Measurements from ENCODE around the gene TEN1. TPM values are rescaled to one million over a fixed set of nuclear protein-coding genes. Genes with fewer than 3 reads are reported as not detected.
A peak's percentile ranks its signal among the peaks of the same experiment; 100 is the strongest.

The TEN1 gene
- total and polyA plus RNA-seq, 4 donors, result 12.0 to 30.0 (median 16.5) TPM

DNA sequence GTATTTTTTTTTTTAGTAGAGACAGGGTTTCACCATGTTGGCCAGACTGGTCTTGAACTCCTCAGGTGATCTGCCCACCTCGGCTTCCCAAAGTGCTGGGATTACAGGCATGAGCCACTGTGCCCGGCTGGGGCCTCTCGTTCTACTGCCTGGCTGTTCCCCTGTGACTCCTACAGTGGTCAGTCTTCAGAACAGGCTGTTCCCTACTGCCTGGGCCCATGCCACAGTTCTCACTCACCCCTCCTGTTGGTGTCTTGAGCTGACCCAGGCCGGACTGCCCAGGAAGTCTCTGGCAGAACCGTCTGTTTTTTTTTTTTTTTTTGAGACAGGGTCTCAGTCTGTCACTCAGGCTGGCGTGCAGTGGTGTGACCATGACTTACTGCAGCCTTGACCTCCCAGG lies 24.9 kb downstream of the TEN1 start:
- 46% methylated on average over 6 of the region's 6 CpGs for WGBS
- Histone ChIP-seq H3K4me3 (ENCODE audit: low read depth in 1 of 3, low read length in 3 of 3) (no peak overlapping the region), H3K36me3 (ENCODE audit: control insufficient read depth in 4 of 4, insufficient read depth in 3 of 4, low read depth in 1 of 4, low read length in 3 of 4) (peaks cover 0 to 2% (median 0%) of the 10 kb centered on the region in 4 donors), H3K4me1 (ENCODE audit: control insufficient read depth in 4 of 4, insufficient read depth in 4 of 4, low read length in 3 of 4) (peaks cover 17 to 63% (median 47%) of the 10 kb centered on the region in 4 donors), H3K27me3 (ENCODE audit: control insufficient read depth in 4 of 4, insufficient read depth in 4 of 4, low read length in 3 of 4) (no peaks in the 10 kb centered on the region), H3K27ac (ENCODE audit: low read depth in 1 of 2, low read length in 2 of 2) (peak overlapping the region; percentile 65 to 89), H3K9ac (ENCODE audit: low read depth in 1 of 2, low read length in 2 of 2) (no peak overlapping the region), H3K9me3 (ENCODE audit: control insufficient read depth in 4 of 4, low read length in 3 of 4) (no peaks in the 10 kb centered on the region)
- DNase-seq (ENCODE audit: low spot score), result no peak
- TF ChIP-seq HNF4A (conservative IDR thresholded peaks at IDR 0.05), result no peak
- TF ChIP-seq FOXA1 (IDR thresholded peaks at IDR 0.05), result no peak
- TF ChIP-seq EGR1 (IDR thresholded peaks at IDR 0.05; ENCODE audit: low read depth in 2 of 2), result no peak
- no peak for TF ChIP-seq GABPA (IDR thresholded peaks at IDR 0.05 in 1 of 2, conservative IDR thresholded peaks at IDR 0.05 in 1 of 2)
- TF ChIP-seq, protein P1, sequence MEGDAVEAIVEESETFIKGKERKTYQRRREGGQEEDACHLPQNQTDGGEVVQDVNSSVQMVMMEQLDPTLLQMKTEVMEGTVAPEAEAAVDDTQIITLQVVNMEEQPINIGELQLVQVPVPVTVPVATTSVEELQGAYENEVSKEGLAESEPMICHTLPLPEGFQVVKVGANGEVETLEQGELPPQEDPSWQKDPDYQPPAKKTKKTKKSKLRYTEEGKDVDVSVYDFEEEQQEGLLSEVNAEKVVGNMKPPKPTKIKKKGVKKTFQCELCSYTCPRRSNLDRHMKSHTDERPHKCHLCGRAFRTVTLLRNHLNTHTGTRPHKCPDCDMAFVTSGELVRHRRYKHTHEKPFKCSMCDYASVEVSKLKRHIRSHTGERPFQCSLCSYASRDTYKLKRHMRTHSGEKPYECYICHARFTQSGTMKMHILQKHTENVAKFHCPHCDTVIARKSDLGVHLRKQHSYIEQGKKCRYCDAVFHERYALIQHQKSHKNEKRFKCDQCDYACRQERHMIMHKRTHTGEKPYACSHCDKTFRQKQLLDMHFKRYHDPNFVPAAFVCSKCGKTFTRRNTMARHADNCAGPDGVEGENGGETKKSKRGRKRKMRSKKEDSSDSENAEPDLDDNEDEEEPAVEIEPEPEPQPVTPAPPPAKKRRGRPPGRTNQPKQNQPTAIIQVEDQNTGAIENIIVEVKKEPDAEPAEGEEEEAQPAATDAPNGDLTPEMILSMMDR (IDR thresholded peaks at IDR 0.05; ENCODE audit: low read depth, low read length, missing input control), result no peak
- TF ChIP-seq SP1 (IDR thresholded peaks at IDR 0.05), result no peak
- TF ChIP-seq YY1 (IDR thresholded peaks at IDR 0.05), result no peak
- TF ChIP-seq, protein P2, sequence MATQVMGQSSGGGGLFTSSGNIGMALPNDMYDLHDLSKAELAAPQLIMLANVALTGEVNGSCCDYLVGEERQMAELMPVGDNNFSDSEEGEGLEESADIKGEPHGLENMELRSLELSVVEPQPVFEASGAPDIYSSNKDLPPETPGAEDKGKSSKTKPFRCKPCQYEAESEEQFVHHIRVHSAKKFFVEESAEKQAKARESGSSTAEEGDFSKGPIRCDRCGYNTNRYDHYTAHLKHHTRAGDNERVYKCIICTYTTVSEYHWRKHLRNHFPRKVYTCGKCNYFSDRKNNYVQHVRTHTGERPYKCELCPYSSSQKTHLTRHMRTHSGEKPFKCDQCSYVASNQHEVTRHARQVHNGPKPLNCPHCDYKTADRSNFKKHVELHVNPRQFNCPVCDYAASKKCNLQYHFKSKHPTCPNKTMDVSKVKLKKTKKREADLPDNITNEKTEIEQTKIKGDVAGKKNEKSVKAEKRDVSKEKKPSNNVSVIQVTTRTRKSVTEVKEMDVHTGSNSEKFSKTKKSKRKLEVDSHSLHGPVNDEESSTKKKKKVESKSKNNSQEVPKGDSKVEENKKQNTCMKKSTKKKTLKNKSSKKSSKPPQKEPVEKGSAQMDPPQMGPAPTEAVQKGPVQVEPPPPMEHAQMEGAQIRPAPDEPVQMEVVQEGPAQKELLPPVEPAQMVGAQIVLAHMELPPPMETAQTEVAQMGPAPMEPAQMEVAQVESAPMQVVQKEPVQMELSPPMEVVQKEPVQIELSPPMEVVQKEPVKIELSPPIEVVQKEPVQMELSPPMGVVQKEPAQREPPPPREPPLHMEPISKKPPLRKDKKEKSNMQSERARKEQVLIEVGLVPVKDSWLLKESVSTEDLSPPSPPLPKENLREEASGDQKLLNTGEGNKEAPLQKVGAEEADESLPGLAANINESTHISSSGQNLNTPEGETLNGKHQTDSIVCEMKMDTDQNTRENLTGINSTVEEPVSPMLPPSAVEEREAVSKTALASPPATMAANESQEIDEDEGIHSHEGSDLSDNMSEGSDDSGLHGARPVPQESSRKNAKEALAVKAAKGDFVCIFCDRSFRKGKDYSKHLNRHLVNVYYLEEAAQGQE (IDR thresholded peaks at IDR 0.05), result no peak
- TF ChIP-seq, protein P3, sequence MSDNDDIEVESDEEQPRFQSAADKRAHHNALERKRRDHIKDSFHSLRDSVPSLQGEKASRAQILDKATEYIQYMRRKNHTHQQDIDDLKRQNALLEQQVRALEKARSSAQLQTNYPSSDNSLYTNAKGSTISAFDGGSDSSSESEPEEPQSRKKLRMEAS (IDR thresholded peaks at IDR 0.05), result no peak
- TF ChIP-seq FOXA2 (IDR thresholded peaks at IDR 0.05), result no peak
- TF ChIP-seq NR2F2 (IDR thresholded peaks at IDR 0.05), result no peak
- TF ChIP-seq HNF4G (IDR thresholded peaks at IDR 0.05), result no peak
- no peak for TF ChIP-seq RAD21 (IDR thresholded peaks at IDR 0.05)

DNA sequence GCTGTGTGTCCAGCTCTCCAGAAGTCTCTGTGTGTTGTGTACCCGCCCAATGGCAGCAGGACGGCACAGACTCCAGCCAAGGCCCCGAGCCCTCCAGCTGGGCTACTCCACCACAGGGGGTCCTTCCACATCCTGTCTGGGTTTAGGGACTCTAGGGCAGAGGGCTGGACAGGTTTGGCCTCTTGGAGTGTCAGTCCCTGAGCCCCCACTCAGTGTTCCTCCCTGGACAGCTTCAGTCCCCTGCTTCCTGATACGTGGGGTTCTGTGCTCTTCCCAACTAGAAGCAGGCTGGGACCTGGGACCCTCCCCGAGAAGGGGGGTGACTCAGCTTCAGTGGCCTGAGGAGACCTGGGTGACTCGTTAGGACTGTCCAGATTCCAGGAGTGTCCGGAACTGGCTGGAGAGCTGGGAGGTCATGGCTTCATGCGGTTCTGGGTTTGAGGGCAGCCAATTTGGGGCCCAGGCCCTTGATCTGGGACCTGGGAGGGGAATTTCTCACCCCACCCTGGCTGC lies 25.8 kb downstream of the TEN1 start:
- Histone ChIP-seq H3K4me1 (ENCODE audit: control insufficient read depth in 4 of 4, insufficient read depth in 4 of 4, low read length in 3 of 4) (peaks cover 15 to 56% (median 41%) of the 10 kb centered on the region in 4 donors), H3K9ac (ENCODE audit: low read depth in 1 of 2, low read length in 2 of 2) (peak overlapping the region in 1 of 2 donors; percentile 6), H3K36me3 (ENCODE audit: control insufficient read depth in 4 of 4, insufficient read depth in 3 of 4, low read depth in 1 of 4, low read length in 3 of 4) (peaks cover 0 to 2% (median 0%) of the 10 kb centered on the region in 4 donors), H3K27ac (ENCODE audit: low read depth in 1 of 2, low read length in 2 of 2) (peak overlapping the region; percentile 60 to 65), H3K9me3 (ENCODE audit: control insufficient read depth in 4 of 4, low read length in 3 of 4) (no peaks in the 10 kb centered on the region), H3K27me3 (ENCODE audit: control insufficient read depth in 4 of 4, insufficient read depth in 4 of 4, low read length in 3 of 4) (no peaks in the 10 kb centered on the region), H3K4me3 (ENCODE audit: low read depth in 1 of 3, low read length in 3 of 3) (no peak overlapping the region)
- no peak for TF ChIP-seq TAF1 (conservative IDR thresholded peaks at IDR 0.05)
- no peak for DNase-seq (ENCODE audit: low spot score)
- WGBS, result 88% methylated on average over 8 of the region's 8 CpGs

Data from liver (tissue), 9 donors.